Transverse colon (tissue), 3 donors: Measurements from ENCODE around the gene CRISPLD2.

Experiments used
- CTCF ChIP-seq, 5 experiments: fragments of 200-600 bp in 3 of 5; fragments of 450-650 bp in 2 of 5; sonication (generic) in 3 of 5; IDR thresholded peaks; 1 replicate in 2 of 5; 2 replicates in 3 of 5; pipeline ENCODE4 v1.5.1; 2016 to 2017; ENCODE audit warnings: antibody characterized with exemption in 5 of 5, inconsistent platforms in 3 of 5, mild to moderate bottlenecking in 2 of 5, moderate library complexity in 1 of 5
- POLR2A ChIP-seq: fragments of 450-650 bp; IDR thresholded peaks from one replicate; pipeline ENCODE4 v1.6.1; 2016; ENCODE audit warnings: antibody characterized with exemption, mild to moderate bottlenecking, moderate library complexity

- TF ChIP-seq CTCF (IDR thresholded peaks at IDR 0.05) (no peak), POLR2A (no peak)
Observed at GRCh38 chr16:84821728-84822689, 2.2 kb downstream of the CRISPLD2 start.
